Choroid plexus epithelial cell (primary cell): Measurements from ENCODE around the gene FBXO34.

Experiments
- DNase-seq: peaks from one replicate; pipeline ENCODE4 v3.0.0-alpha.2; 2010; ENCODE audit warnings: low read depth
- H3K4me3 ChIP-seq: 2 replicates; pipeline ENCODE4 v1.5.1; 2011; ENCODE audit warnings: low read depth, mild to moderate bottlenecking, control low read depth, low read length, moderate library complexity
- CTCF ChIP-seq: conservative IDR thresholded peaks from 2 replicates; pipeline ENCODE4 v1.5.1; 2011; ENCODE audit warnings: low read depth, mild to moderate bottlenecking, control low read depth, inconsistent platforms, low read length, moderate library complexity

Gene FBXO34

GRCh38 chr14:55248411-55248810 lies 22.8 kb upstream of the FBXO34 start:
- H3K4me3 ChIP-seq, result no peak overlapping the region
- no peak for TF ChIP-seq CTCF
- DNase-seq, result no peak

GRCh38 chr14:55249423-55249822 lies 21.8 kb upstream of the FBXO34 start:
- H3K4me3 ChIP-seq, result no peak overlapping the region
- peak; percentile 57 for DNase-seq
- TF ChIP-seq CTCF, result no peak

GRCh38 chr14:55253276-55253675 lies 17.9 kb upstream of the FBXO34 start:
- no peak overlapping the region for H3K4me3 ChIP-seq
- DNase-seq, result no peak
- TF ChIP-seq CTCF, result no peak

- DNase-seq, result no peak
- TF ChIP-seq CTCF, result no peak
- H3K4me3 ChIP-seq, result no peak overlapping the region
Measured at GRCh38 chr14:55254581-55254980, 16.6 kb upstream of the FBXO34 start.

GRCh38 chr14:55255979-55256378 lies 15.2 kb upstream of the FBXO34 start:
- H3K4me3 ChIP-seq, result no peak overlapping the region
- no peak for TF ChIP-seq CTCF
- DNase-seq, result no peak

GRCh38 chr14:55256586-55256985 lies 14.6 kb upstream of the FBXO34 start:
- H3K4me3 ChIP-seq, result no peak overlapping the region
- no peak for DNase-seq
- TF ChIP-seq CTCF, result no peak

- no peak for DNase-seq
Measured at GRCh38 chr14:55265197-55265596, 6.0 kb upstream of the FBXO34 start.

More at GRCh38 chr14:55265197-55265596, 6.0 kb upstream of the FBXO34 start:
- TF ChIP-seq CTCF, result no peak
- H3K4me3 ChIP-seq, result no peak overlapping the region
